ENCODE data around the gene CHRD. TPM values are rescaled to one million over a fixed set of nuclear protein-coding genes. Genes with fewer than 3 reads are reported as not detected.

CHRD gene
- total RNA-seq, 1 experiment from 2014 or later = not detected

GRCh38 chr3:184357248-184358123 is 22.4 kb upstream of the CHRD start:
- no peak overlapping the region for H3K27ac ChIP-seq (ENCODE audit: low read length)
- DNase-seq = no peak
- peaks cover 7% of the 10 kb centered on the region; the same call in 1 of the 2 replicates for H3K36me3 ChIP-seq (ENCODE audit: low read depth, low read length)
- no peaks in the 10 kb centered on the region for H3K27me3 ChIP-seq (ENCODE audit: low read length)
- intact Hi-C loops (cut with micrococcal nuclease) = no loop called here
- H3F3A ChIP-seq (ENCODE audit: low read length, unreplicated experiment) = no peaks in the 10 kb centered on the region
- no peak for ATAC-seq
- no peak overlapping the region for H3K9ac ChIP-seq (ENCODE audit: low read length)
- CTCF ChIA-PET = no interaction called here
- peaks cover 10% of the 10 kb centered on the region for H3K4me1 ChIP-seq (ENCODE audit: insufficient read depth, low read length)
- POLR2A ChIA-PET (ENCODE audit: unreplicated experiment) = no interaction called here
- TF ChIP-seq EZH2 (IDR thresholded peaks at IDR 0.05; ENCODE audit: low read length, unreplicated experiment) (no peak), EZH2phosphoT487 (IDR thresholded peaks at IDR 0.05; ENCODE audit: borderline replicate concordance, low read length) (no peak)
- TF ChIP-seq, protein P1, sequence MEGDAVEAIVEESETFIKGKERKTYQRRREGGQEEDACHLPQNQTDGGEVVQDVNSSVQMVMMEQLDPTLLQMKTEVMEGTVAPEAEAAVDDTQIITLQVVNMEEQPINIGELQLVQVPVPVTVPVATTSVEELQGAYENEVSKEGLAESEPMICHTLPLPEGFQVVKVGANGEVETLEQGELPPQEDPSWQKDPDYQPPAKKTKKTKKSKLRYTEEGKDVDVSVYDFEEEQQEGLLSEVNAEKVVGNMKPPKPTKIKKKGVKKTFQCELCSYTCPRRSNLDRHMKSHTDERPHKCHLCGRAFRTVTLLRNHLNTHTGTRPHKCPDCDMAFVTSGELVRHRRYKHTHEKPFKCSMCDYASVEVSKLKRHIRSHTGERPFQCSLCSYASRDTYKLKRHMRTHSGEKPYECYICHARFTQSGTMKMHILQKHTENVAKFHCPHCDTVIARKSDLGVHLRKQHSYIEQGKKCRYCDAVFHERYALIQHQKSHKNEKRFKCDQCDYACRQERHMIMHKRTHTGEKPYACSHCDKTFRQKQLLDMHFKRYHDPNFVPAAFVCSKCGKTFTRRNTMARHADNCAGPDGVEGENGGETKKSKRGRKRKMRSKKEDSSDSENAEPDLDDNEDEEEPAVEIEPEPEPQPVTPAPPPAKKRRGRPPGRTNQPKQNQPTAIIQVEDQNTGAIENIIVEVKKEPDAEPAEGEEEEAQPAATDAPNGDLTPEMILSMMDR (conservative IDR thresholded peaks at IDR 0.05; ENCODE audit: low read depth, low read length) = no peak
- no peak overlapping the region for H3K4me2 ChIP-seq (ENCODE audit: low read length)
- no peaks in the 10 kb centered on the region for H3K9me2 ChIP-seq (replicated peaks; ENCODE audit: low read length)
- no peak overlapping the region for H2AFZ ChIP-seq (ENCODE audit: low read length)
- BruUV-seq (replicated peaks) = no TSS peak
- peaks cover 14% of the 10 kb centered on the region for H3K79me2 ChIP-seq (ENCODE audit: low read length)
- H3K9me3 ChIP-seq (ENCODE audit: low read length) = no peaks in the 10 kb centered on the region
- no peaks in the 10 kb centered on the region for H4K20me1 ChIP-seq (ENCODE audit: low read length)
- H3K4me3 ChIP-seq (ENCODE audit: low read length) = no peak overlapping the region

- Histone ChIP-seq H3K27ac (ENCODE audit: low read length) (no peak overlapping the region), H3K4me3 (ENCODE audit: low read length) (no peak overlapping the region), H3K9me3 (ENCODE audit: low read length) (no peaks in the 10 kb centered on the region), H3K9ac (ENCODE audit: low read length) (no peak overlapping the region), H3K36me3 (ENCODE audit: low read depth, low read length) (no peaks in the 10 kb centered on the region; the same call in 1 of the 2 replicates), H3F3A (ENCODE audit: low read length, unreplicated experiment) (no peaks in the 10 kb centered on the region), H3K4me2 (ENCODE audit: low read length) (no peak overlapping the region), H4K20me1 (ENCODE audit: low read length) (no peaks in the 10 kb centered on the region), H2AFZ (ENCODE audit: low read length) (no peak overlapping the region), H3K27me3 (ENCODE audit: low read length) (no peaks in the 10 kb centered on the region), H3K9me2 (replicated peaks; ENCODE audit: low read length) (no peaks in the 10 kb centered on the region), H3K4me1 (ENCODE audit: insufficient read depth, low read length) (peaks cover 10% of the 10 kb centered on the region), H3K79me2 (ENCODE audit: low read length) (peaks cover 14% of the 10 kb centered on the region)
- no peak for ATAC-seq
- BruUV-seq (replicated peaks) = no TSS peak
- ChIA-PET POLR2A (ENCODE audit: unreplicated experiment) (no interaction called here), CTCF (no interaction called here)
- TF ChIP-seq EZH2phosphoT487 (IDR thresholded peaks at IDR 0.05; ENCODE audit: borderline replicate concordance, low read length) (no peak), EZH2 (IDR thresholded peaks at IDR 0.05; ENCODE audit: low read length, unreplicated experiment) (no peak)
- TF ChIP-seq, protein P1 (conservative IDR thresholded peaks at IDR 0.05; ENCODE audit: low read depth, low read length) = no peak
- intact Hi-C loops (cut with micrococcal nuclease) = no loop called here
- DNase-seq = no peak
Measured at GRCh38 chr3:184358124-184358767, 21.6 kb upstream of the CHRD start.
